Gastrocnemius medialis (tissue), 4 donors: ENCODE measurements around the gene TNFRSF6B. TPM values are rescaled to one million over a fixed set of nuclear protein-coding genes. Genes with fewer than 3 reads are reported as not detected.

Experiments
- ATAC-seq, 2 donors: fragments of 150-250 bp; one replicate each; pipeline ENCODE4 v1.9.1; 2016
- DNase-seq, 2 donors: peaks; one replicate each; pipeline ENCODE4 v3.0.0-alpha.2; 2019
- H3K27ac ChIP-seq, 4 donors: fragments of 200-600 bp; sonication (generic); 1 replicate in 1 of 4; 2 replicates in 3 of 4; pipeline ENCODE4 v1.5.1; 2016 to 2018; ENCODE audit warnings: mild to moderate bottlenecking in 2 of 4, moderate library complexity in 1 of 4
- H3K27me3 ChIP-seq, 3 donors: fragments of 200-600 bp; sonication (generic) in 2 of 3; 1 replicate in 1 of 3; 2 replicates in 2 of 3; pipeline versions ENCODE4 v1.5.1 to v1.6.0; 2016 to 2019; ENCODE audit warnings: mild to moderate bottlenecking in 1 of 3, moderate library complexity in 1 of 3
- H3K36me3 ChIP-seq, 2 donors: fragments of 200-600 bp; sonication (generic) in 1 of 2; one replicate each; pipeline ENCODE4 v1.5.1; 2017 to 2018
- H3K4me1 ChIP-seq, 2 donors: fragments of 200-600 bp; sonication (generic) in 1 of 2; one replicate each; pipeline ENCODE4 v1.5.1; 2016 to 2017; ENCODE audit warnings: mild to moderate bottlenecking in 2 of 2
- H3K4me3 ChIP-seq, 4 donors: fragments of 200-600 bp; sonication (generic) in 3 of 4; 1 replicate in 1 of 4; 2 replicates in 3 of 4; pipeline ENCODE4 v1.5.1; 2016 to 2019; ENCODE audit warnings: mild to moderate bottlenecking in 2 of 4
- H3K9me3 ChIP-seq, 3 donors: fragments of 200-600 bp; sonication (generic) in 2 of 3; 1 replicate in 1 of 3; 2 replicates in 2 of 3; pipeline ENCODE4 v1.5.1; 2016 to 2019
- CTCF ChIP-seq, 5 experiments: fragments of 450-650 bp in 3 of 5; fragments of 200-600 bp in 2 of 5; sonication (generic) in 2 of 5; IDR thresholded peaks in 4 of 5; conservative IDR thresholded peaks in 1 of 5; 1 replicate in 4 of 5; 2 replicates in 1 of 5; pipeline ENCODE4 v1.5.1; 2016 to 2019; ENCODE audit warnings: antibody characterized with exemption in 5 of 5, mild to moderate bottlenecking in 3 of 5, moderate library complexity in 3 of 5
- POLR2A ChIP-seq, 2 donors: fragments of 450-650 bp; IDR thresholded peaks; one replicate each; pipeline ENCODE4 v1.6.1; 2017; ENCODE audit warnings: antibody characterized with exemption in 2 of 2, mild to moderate bottlenecking in 2 of 2, moderate library complexity in 2 of 2
- in situ Hi-C, 4 donors: fragments of 200-750 bp; cut with MboI; loops; one replicate each; pipeline versions ENCODE4 v1.15.0 to v1.8.0; 2017; ENCODE audit warnings: low sequenced_read_pairs in 4 of 4
- intact Hi-C: fragments of 100-400 bp; cut with DNase I; formaldehyde crosslinking; loops from one replicate; pipeline ENCODE4 v1.15.1; 2023; ENCODE audit warnings: low total_unique reads
- total RNA-seq, 4 donors: library from RNA; depleted of rRNA; stranded (reverse); fragments of >200 nt; gene quantifications; one replicate each; pipeline versions ENCODE4 v1.1.0 to v1.2.3, GENCODE V29; 2016

The TNFRSF6B gene
- total RNA-seq, 4 donors from 2014 or later, result 1.2 to 4.8 (median 3.1) TPM

- TF ChIP-seq POLR2A (IDR thresholded peaks at IDR 0.05) (no peak), CTCF (IDR thresholded peaks at IDR 0.05 in 4 of 5, conservative IDR thresholded peaks at IDR 0.05 in 1 of 5) (no peak)
- no peaks in the 10 kb centered on the region for H3K9me3 ChIP-seq
- no peaks in the 10 kb centered on the region for H3K27me3 ChIP-seq
- no peak for ATAC-seq
- peaks cover 0 to 7% of the 10 kb centered on the region in 2 donors for H3K36me3 ChIP-seq
- intact Hi-C loops (no loop called here), in situ Hi-C loops (no loop called here)
- H3K27ac ChIP-seq, result no peak overlapping the region
- peak overlapping the region in 1 of 4 donors; percentile 29 for H3K4me3 ChIP-seq
- DNase-seq, result peak in 1 of 2 donors; percentile 16
- H3K4me1 ChIP-seq, result peaks cover 30 to 32% of the 10 kb centered on the region in 2 donors
Observed at GRCh38 chr20:63697357-63697867, 960 bp downstream of the TNFRSF6B start.

- no peaks in the 10 kb centered on the region for H3K9me3 ChIP-seq
- peaks cover 0 to 7% of the 10 kb centered on the region in 2 donors for H3K36me3 ChIP-seq
- ATAC-seq, result no peak
- no peaks in the 10 kb centered on the region for H3K27me3 ChIP-seq
- in situ Hi-C loops (no loop called here), intact Hi-C loops (no loop called here)
- no peak for TF ChIP-seq CTCF (IDR thresholded peaks at IDR 0.05 in 4 of 5, conservative IDR thresholded peaks at IDR 0.05 in 1 of 5)
- no peak for TF ChIP-seq POLR2A (IDR thresholded peaks at IDR 0.05)
- H3K4me1 ChIP-seq, result peaks cover 30 to 32% of the 10 kb centered on the region in 2 donors
- H3K27ac ChIP-seq, result peak overlapping the region in 1 of 4 donors; percentile 76
- H3K4me3 ChIP-seq, result no peak overlapping the region
- peak in 1 of 2 donors; percentile 11 for DNase-seq
Observed at GRCh38 chr20:63697868-63698545, 1.6 kb downstream of the TNFRSF6B start.

GRCh38 chr20:63698739-63699465 lies 2.5 kb downstream of the TNFRSF6B start:
- TF ChIP-seq CTCF (IDR thresholded peaks at IDR 0.05 in 4 of 5, conservative IDR thresholded peaks at IDR 0.05 in 1 of 5) (no peak), POLR2A (IDR thresholded peaks at IDR 0.05) (peak in 1 of 2 donors; percentile 17)
- in situ Hi-C loops, result no loop called here

GRCh38 chr20:63699466-63700198 lies 3.2 kb downstream of the TNFRSF6B start:
- intact Hi-C loops, result no loop called here
- Histone ChIP-seq H3K4me1 (peaks cover 30 to 32% of the 10 kb centered on the region in 2 donors), H3K9me3 (no peaks in the 10 kb centered on the region), H3K36me3 (peaks cover 0 to 6% of the 10 kb centered on the region in 2 donors), H3K4me3 (no peak overlapping the region), H3K27ac (peak overlapping the region; percentile 58 to 76 (median 62)), H3K27me3 (no peaks in the 10 kb centered on the region)
- no peak for TF ChIP-seq POLR2A (IDR thresholded peaks at IDR 0.05)
- TF ChIP-seq CTCF (IDR thresholded peaks at IDR 0.05 in 4 of 5, conservative IDR thresholded peaks at IDR 0.05 in 1 of 5), result no peak
- DNase-seq (peak in 1 of 2 donors; percentile 13), ATAC-seq (no peak)
- in situ Hi-C loops, result no loop called here

More at GRCh38 chr20:63698739-63699465, 2.5 kb downstream of the TNFRSF6B start:
- Histone ChIP-seq H3K27me3 (no peaks in the 10 kb centered on the region), H3K9me3 (no peaks in the 10 kb centered on the region), H3K4me3 (peak overlapping the region in 1 of 4 donors; percentile 11), H3K36me3 (peaks cover 0 to 4% of the 10 kb centered on the region in 2 donors), H3K4me1 (peaks cover 30 to 32% of the 10 kb centered on the region in 2 donors), H3K27ac (peak overlapping the region; percentile 58 to 76 (median 62))
- intact Hi-C loops, result no loop called here
- DNase-seq (peak in 1 of 2 donors; percentile 59), ATAC-seq (peak; percentile 24 to 37)
